Hepatocyte (in vitro differentiated cells): ENCODE measurements around the gene JAML. TPM values are rescaled to one million over a fixed set of nuclear protein-coding genes. Genes with fewer than 3 reads are reported as not detected.

Experiments
- DNase-seq: peaks from one replicate; pipeline ENCODE4 v3.0.0-alpha.2; 2016; ENCODE audit warnings: low spot score
- H2AFZ ChIP-seq: fragments of 200-600 bp; sonication (generic); 2 replicates; pipeline ENCODE4 v1.6.0; 2016; ENCODE audit warnings: antibody characterized with exemption, mild to moderate bottlenecking
- H3K27ac ChIP-seq: fragments of 200-600 bp; sonication (generic); 2 replicates; pipeline ENCODE4 v1.5.1; 2016; ENCODE audit warnings: mild to moderate bottlenecking
- H3K27me3 ChIP-seq: fragments of 200-600 bp; sonication (generic); 2 replicates; pipeline ENCODE4 v1.6.1; 2016
- H3K36me3 ChIP-seq: fragments of 200-600 bp; sonication (generic); replicated peaks from 2 replicates; pipeline ENCODE4 v1.5.1; 2016; ENCODE audit warnings: low read depth; ENCODE audit not compliant: insufficient read depth
- H3K4me1 ChIP-seq: fragments of 200-600 bp; sonication (generic); 2 replicates; pipeline ENCODE4 v1.5.1; 2016; ENCODE audit warnings: mild to moderate bottlenecking, moderate library complexity; ENCODE audit not compliant: insufficient read depth
- H3K4me2 ChIP-seq: fragments of 200-600 bp; sonication (generic); 2 replicates; pipeline ENCODE4 v1.6.0; 2016
- H3K4me3 ChIP-seq: fragments of 200-600 bp; sonication (generic); 2 replicates; pipeline ENCODE4 v1.5.1; 2016; ENCODE audit warnings: mild to moderate bottlenecking
- H3K79me2 ChIP-seq: fragments of 200-600 bp; sonication (generic); 2 replicates; pipeline ENCODE4 v1.6.0; 2017; ENCODE audit warnings: mild to moderate bottlenecking
- H3K9me2 ChIP-seq: fragments of 200-600 bp; sonication (generic); replicated peaks from 2 replicates; pipeline ENCODE4 v1.6.0; 2017; ENCODE audit warnings: mild to moderate bottlenecking; ENCODE audit not compliant: insufficient read depth
- H3K9me3 ChIP-seq: fragments of 200-600 bp; sonication (generic); 2 replicates; pipeline ENCODE4 v1.5.1; 2016; ENCODE audit warnings: low read depth, mild to moderate bottlenecking
- H4K20me1 ChIP-seq: fragments of 200-600 bp; sonication (generic); 2 replicates; pipeline ENCODE4 v1.6.0; 2016; ENCODE audit warnings: mild to moderate bottlenecking; ENCODE audit not compliant: insufficient read depth, poor library complexity, severe bottlenecking
- EZH2 ChIP-seq: fragments of 200-600 bp; sonication (generic); IDR thresholded peaks from 2 replicates; pipeline ENCODE4 v1.6.1; 2016; ENCODE audit warnings: antibody characterized with exemption, mild to moderate bottlenecking, borderline replicate concordance
- EZH2phosphoT487 ChIP-seq: fragments of 200-600 bp; sonication (generic); IDR thresholded peaks from one replicate; pipeline ENCODE4 v1.6.1; 2018; ENCODE audit warnings: antibody characterized with exemption, mild to moderate bottlenecking, low read depth, moderate library complexity; ENCODE audit not compliant: unreplicated experiment, severe bottlenecking
- WGBS: methylation state at CpG from one replicate; pipeline ENCODE4 v1.1.6; 2016; ENCODE audit warnings: low lambda C conversion rate; ENCODE audit errors: missing lambda C conversion rate; 5-methylcytosine and 5-hydroxymethylcytosine counted together
- polyA plus RNA-seq: library from polyadenylated mRNA; unstranded; fragments of >200 nt; fragmentation: Nextera tagmentation; extraction: Ambion mirVana; gene quantifications from 2 replicates; pipeline ENCODE4 v1.2.1, GENCODE V29; 2016
- total RNA-seq: library from RNA; depleted of rRNA; stranded (reverse); fragments of >200 nt; gene quantifications from 2 replicates; pipeline ENCODE4 v1.2.3, GENCODE V29; 2014
- TF ChIP-seq, protein P1 (sequence below): fragments of 200-600 bp; sonication (generic); IDR thresholded peaks from 2 replicates; pipeline ENCODE4 v1.5.1; 2016; ENCODE audit warnings: antibody characterized with exemption, mild to moderate bottlenecking; ENCODE audit not compliant: poor library complexity

The JAML gene
- total and polyA plus RNA-seq, 2 experiments from 2014 or later, result 5.3 to 5.9 TPM

DNA sequence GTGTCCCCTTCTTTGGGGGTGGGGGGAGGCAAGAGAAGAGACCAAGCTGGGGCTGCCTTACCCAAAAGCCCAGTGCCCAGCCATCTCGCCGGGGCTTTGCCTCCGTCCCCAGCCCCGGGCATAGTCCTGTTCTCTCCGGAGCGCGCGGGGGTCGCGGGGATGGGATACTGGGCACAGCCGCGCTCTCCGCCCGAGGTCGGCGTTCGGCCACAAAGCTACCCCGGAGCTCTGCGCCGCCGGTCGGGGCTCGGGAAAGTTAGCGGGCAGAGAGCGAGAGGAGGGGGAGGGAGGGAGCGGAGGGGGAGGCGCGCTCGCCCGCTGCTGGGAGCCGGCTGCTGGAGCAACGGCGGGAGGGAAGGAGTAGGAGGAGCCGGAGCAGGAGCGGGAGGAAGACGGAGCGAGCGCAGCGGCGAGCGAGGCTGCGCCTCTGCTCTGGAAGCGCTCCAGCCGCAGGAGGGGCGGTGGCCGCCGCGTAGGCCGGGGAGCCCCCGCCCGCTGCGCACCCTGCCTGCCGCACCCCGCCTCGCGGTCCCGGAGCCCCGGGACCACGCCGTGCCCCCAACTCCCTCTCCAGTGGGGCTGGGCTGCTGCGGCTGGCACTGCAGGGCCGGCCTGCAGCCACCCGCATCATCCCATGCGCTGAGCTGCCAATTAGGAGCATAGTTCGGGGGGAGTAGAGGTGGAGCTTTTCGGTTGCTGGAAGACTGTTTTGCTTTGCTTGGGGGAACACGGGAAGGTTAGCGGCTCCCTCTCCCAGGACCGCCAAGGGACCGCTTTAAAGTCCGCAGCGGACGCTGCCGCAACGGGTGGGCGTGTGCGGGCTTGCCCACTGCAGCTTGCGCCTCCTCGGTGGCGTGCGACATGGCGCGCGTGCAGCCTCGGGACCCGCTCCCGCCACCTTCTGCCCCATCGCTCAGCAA is 72.0 kb downstream of the JAML start, which contains the start of gene SCN4B:
TSS of gene SCN4B (minus strand) at position 272 of the 920 bp plus-strand sequence. CDS start at position 122, 150 bp downstream.
- peak within 1 kb of the TSS; percentile 66 for H2AFZ ChIP-seq
- no peaks in the 10 kb centered on the region for H4K20me1 ChIP-seq
- no peak within 1 kb of the TSS for H3K27ac ChIP-seq

DNA sequence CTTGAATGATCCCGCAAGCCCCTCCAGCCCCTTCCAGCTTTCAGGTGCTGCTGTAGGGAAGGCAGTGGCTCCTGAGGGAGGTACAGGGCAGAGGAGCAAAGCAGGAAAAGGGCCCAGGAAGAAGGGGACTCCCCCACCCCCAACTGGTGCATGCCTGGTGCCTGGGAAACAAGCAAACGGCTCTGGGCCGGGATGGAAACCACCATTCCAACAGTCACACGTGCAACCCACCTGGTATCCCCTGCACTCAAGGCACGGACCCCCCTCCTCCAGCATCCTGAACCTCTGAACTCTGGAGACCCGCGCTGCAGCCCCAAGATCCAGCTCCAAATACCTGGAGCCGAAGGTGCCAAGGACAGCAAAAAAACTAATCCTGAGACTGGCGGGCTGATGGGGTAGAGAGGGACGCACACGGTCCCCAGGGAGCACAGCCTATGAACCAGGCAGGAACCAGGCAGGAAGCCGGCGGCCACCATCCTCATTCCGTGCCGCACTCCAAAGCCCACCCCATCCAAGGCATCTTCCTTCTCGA is 72.7 kb downstream of the JAML start:
- WGBS, result 5% methylated on average over 16 of the region's 16 CpGs
- Histone ChIP-seq H3K4me1 (peaks cover 27% of the 10 kb centered on the region), H3K9me2 (no peaks in the 10 kb centered on the region), H3K36me3 (no peaks in the 10 kb centered on the region), H3K4me2 (peak overlapping the region; percentile 99), H3K27me3 (peaks cover 88% of the 10 kb centered on the region), H3K79me2 (no peaks in the 10 kb centered on the region), H2AFZ (peak overlapping the region; percentile 66), H4K20me1 (no peaks in the 10 kb centered on the region), H3K9me3 (no peaks in the 10 kb centered on the region), H3K27ac (no peak overlapping the region), H3K4me3 (no peak overlapping the region)
- DNase-seq, result no peak
- no peak for TF ChIP-seq EZH2phosphoT487
- TF ChIP-seq, protein P1, sequence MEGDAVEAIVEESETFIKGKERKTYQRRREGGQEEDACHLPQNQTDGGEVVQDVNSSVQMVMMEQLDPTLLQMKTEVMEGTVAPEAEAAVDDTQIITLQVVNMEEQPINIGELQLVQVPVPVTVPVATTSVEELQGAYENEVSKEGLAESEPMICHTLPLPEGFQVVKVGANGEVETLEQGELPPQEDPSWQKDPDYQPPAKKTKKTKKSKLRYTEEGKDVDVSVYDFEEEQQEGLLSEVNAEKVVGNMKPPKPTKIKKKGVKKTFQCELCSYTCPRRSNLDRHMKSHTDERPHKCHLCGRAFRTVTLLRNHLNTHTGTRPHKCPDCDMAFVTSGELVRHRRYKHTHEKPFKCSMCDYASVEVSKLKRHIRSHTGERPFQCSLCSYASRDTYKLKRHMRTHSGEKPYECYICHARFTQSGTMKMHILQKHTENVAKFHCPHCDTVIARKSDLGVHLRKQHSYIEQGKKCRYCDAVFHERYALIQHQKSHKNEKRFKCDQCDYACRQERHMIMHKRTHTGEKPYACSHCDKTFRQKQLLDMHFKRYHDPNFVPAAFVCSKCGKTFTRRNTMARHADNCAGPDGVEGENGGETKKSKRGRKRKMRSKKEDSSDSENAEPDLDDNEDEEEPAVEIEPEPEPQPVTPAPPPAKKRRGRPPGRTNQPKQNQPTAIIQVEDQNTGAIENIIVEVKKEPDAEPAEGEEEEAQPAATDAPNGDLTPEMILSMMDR, result no peak
- peak; percentile 16 for TF ChIP-seq EZH2

More for the DNA sequence above, 72.0 kb downstream of the JAML start, which contains the start of gene SCN4B:
- Histone ChIP-seq H3K4me1 (peaks cover 27% of the 10 kb centered on the region), H3K79me2 (no peaks in the 10 kb centered on the region), H3K9me3 (no peaks in the 10 kb centered on the region), H3K4me2 (peak within 1 kb of the TSS; percentile 99), H3K4me3 (peak within 1 kb of the TSS; percentile 63), H3K36me3 (no peaks in the 10 kb centered on the region), H3K27me3 (peaks cover 90% of the 10 kb centered on the region), H3K9me2 (no peaks in the 10 kb centered on the region)
- under 1% methylated on average over 44 of the region's 88 CpGs for WGBS
- DNase-seq, result peak; percentile 88
- TF ChIP-seq, protein P1, result no peak
- peak; percentile 19 for TF ChIP-seq EZH2phosphoT487
- TF ChIP-seq EZH2, result peak; percentile 83

DNA sequence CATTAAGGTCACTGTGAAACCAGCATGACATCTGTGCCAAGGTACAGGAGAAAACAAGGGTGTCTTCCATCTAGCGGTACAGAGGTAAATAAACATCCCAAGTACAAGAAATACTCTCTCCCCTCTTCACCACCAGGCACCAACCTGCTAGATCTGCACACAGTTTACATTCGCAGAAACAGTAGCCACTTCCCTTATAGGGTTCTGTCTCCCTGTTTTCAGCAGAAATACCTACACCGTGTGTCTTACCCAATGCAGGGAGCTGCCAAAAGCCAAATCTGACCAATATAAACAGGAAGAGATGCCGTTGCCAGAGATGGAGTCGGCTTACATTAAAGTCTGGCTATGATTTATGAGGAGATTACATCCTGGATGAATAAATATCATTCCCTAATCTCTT is 73.4 kb downstream of the JAML start:
- TF ChIP-seq EZH2 (no peak), EZH2phosphoT487 (no peak)
- TF ChIP-seq, protein P1, result no peak
- Histone ChIP-seq H3K4me1 (peaks cover 21% of the 10 kb centered on the region), H3K79me2 (no peaks in the 10 kb centered on the region), H3K9me3 (no peaks in the 10 kb centered on the region), H4K20me1 (no peaks in the 10 kb centered on the region), H3K4me2 (peak overlapping the region; percentile 99), H3K4me3 (no peak overlapping the region), H3K9me2 (no peaks in the 10 kb centered on the region), H3K27ac (no peak overlapping the region), H3K27me3 (peaks cover 86% of the 10 kb centered on the region), H2AFZ (no peak overlapping the region), H3K36me3 (no peaks in the 10 kb centered on the region)
- no peak for DNase-seq
- 41% methylated on average over 5 of the region's 5 CpGs for WGBS
